Measurements from ENCODE around the gene CAMTA1. TPM values are rescaled to one million over a fixed set of nuclear protein-coding genes. Genes with fewer than 3 reads are reported as not detected.

The CAMTA1 gene
- total and polyA plus RNA-seq, 9 of the 15 experiments (the other 6 are each of a cell fraction or from before 2014, with no cell fraction given): 43.9 to 161 (median 65.9) TPM

DNA sequence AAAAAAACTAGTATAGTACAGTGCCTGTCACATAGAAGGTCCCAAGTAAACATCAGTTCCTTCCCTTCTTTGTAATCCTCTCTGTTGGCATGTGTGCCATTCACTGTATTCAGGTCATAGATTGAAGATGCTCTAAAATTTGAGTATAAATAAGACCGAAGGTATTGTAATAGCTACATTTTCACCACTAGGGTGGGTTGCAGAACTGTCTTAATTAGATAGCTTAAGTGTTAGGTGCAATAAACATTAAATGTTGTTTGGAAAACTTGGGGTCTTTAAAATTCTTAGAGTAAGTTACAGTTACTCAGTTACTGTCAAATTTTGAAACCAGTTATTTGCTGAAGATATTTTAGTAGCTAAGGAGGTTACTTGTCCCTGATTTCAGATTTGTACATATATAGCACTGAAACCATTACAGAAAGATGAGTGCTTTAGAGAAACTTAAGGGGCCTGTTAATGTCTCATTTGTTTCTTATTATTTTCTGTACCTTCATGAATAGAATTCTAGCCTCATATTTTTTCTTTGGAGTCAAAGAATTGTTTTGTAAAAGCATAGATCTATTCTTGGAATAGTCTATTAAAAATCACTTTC is 1023.1 kb downstream of the CAMTA1 start (continued):
- TF ChIP-seq, protein P1, sequence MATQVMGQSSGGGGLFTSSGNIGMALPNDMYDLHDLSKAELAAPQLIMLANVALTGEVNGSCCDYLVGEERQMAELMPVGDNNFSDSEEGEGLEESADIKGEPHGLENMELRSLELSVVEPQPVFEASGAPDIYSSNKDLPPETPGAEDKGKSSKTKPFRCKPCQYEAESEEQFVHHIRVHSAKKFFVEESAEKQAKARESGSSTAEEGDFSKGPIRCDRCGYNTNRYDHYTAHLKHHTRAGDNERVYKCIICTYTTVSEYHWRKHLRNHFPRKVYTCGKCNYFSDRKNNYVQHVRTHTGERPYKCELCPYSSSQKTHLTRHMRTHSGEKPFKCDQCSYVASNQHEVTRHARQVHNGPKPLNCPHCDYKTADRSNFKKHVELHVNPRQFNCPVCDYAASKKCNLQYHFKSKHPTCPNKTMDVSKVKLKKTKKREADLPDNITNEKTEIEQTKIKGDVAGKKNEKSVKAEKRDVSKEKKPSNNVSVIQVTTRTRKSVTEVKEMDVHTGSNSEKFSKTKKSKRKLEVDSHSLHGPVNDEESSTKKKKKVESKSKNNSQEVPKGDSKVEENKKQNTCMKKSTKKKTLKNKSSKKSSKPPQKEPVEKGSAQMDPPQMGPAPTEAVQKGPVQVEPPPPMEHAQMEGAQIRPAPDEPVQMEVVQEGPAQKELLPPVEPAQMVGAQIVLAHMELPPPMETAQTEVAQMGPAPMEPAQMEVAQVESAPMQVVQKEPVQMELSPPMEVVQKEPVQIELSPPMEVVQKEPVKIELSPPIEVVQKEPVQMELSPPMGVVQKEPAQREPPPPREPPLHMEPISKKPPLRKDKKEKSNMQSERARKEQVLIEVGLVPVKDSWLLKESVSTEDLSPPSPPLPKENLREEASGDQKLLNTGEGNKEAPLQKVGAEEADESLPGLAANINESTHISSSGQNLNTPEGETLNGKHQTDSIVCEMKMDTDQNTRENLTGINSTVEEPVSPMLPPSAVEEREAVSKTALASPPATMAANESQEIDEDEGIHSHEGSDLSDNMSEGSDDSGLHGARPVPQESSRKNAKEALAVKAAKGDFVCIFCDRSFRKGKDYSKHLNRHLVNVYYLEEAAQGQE (IDR thresholded peaks at IDR 0.05; ENCODE audit: borderline replicate concordance): peak; percentile 70; the same call in 1 of the 2 replicates
- TF ChIP-seq, protein P1 (CRISPR knock-in tag; IDR thresholded peaks at IDR 0.05; ENCODE audit: low read depth): no peak
- TF ChIP-seq, protein P2, sequence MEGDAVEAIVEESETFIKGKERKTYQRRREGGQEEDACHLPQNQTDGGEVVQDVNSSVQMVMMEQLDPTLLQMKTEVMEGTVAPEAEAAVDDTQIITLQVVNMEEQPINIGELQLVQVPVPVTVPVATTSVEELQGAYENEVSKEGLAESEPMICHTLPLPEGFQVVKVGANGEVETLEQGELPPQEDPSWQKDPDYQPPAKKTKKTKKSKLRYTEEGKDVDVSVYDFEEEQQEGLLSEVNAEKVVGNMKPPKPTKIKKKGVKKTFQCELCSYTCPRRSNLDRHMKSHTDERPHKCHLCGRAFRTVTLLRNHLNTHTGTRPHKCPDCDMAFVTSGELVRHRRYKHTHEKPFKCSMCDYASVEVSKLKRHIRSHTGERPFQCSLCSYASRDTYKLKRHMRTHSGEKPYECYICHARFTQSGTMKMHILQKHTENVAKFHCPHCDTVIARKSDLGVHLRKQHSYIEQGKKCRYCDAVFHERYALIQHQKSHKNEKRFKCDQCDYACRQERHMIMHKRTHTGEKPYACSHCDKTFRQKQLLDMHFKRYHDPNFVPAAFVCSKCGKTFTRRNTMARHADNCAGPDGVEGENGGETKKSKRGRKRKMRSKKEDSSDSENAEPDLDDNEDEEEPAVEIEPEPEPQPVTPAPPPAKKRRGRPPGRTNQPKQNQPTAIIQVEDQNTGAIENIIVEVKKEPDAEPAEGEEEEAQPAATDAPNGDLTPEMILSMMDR (IDR thresholded peaks at IDR 0.05 in 2 of 3, conservative IDR thresholded peaks at IDR 0.05 in 1 of 3; ENCODE audit: insufficient read depth in 2 of 3, low read depth in 1 of 3, low read length in 3 of 3): peak; percentile 48 to 84 (median 57); a peak in 5 of 6 replicates
- TF ChIP-seq TAF1 (IDR thresholded peaks at IDR 0.05; ENCODE audit: control insufficient read depth, extremely low read depth, insufficient read depth, low read length, severe bottlenecking) (no peak), SMC3 (conservative IDR thresholded peaks at IDR 0.05; ENCODE audit: insufficient read depth, low read depth, low read length) (peak; percentile 47; the same call in 1 of the 2 replicates), ZNF134 (CRISPR knock-in tag; conservative IDR thresholded peaks at IDR 0.05) (no peak), CSDE1 (IDR thresholded peaks at IDR 0.05) (no peak), BRF1 (IDR thresholded peaks at IDR 0.05; ENCODE audit: borderline replicate concordance, extremely low read depth, insufficient read length) (no peak)
